HG02840 (cell line): ENCODE results near the gene ARMC2.

ENCODE experiments used
- ATAC-seq: cut with Tn5 transposase; IDR thresholded peaks from one replicate; pipeline ENCODE4 v1.9.1; 2021; ENCODE audit warnings: mild to moderate bottlenecking, moderate library complexity, moderate number of reproducible peaks; ENCODE audit not compliant: unreplicated experiment, low FRiP score

ARMC2 gene

GRCh38 chr6:108982154-108983113, 134.2 kb downstream of the ARMC2 start:
- no peak for ATAC-seq

GRCh38 chr6:108983151-108983550, 134.9 kb downstream of the ARMC2 start:
- ATAC-seq = no peak

- ATAC-seq = no peak
These were observed 137.1 kb downstream of the ARMC2 start for GRCh38 chr6:108985301-108985700.

GRCh38 chr6:108987156-108987555, 138.9 kb downstream of the ARMC2 start:
- ATAC-seq = no peak

GRCh38 chr6:108988296-108988695, 140.1 kb downstream of the ARMC2 start:
- no peak for ATAC-seq

- no peak for ATAC-seq
These were observed 140.5 kb downstream of the ARMC2 start for GRCh38 chr6:108988765-108989164.

- no peak for ATAC-seq
These were observed 141.5 kb downstream of the ARMC2 start for GRCh38 chr6:108989700-108990099.

GRCh38 chr6:108993876-108994275, 145.7 kb downstream of the ARMC2 start:
- ATAC-seq = no peak

- no peak for ATAC-seq
These were observed 147.1 kb downstream of the ARMC2 start for GRCh38 chr6:108995296-108995695.

- no peak for ATAC-seq
These were observed 148.0 kb downstream of the ARMC2 start for GRCh38 chr6:108996208-108996607.

GRCh38 chr6:108998485-108998884, 150.3 kb downstream of the ARMC2 start:
- no peak for ATAC-seq

GRCh38 chr6:108999428-108999827, 151.2 kb downstream of the ARMC2 start:
- no peak for ATAC-seq

- ATAC-seq = no peak
These were observed 152.1 kb downstream of the ARMC2 start for GRCh38 chr6:109000289-109000688.

GRCh38 chr6:109001291-109001894, 153.2 kb downstream of the ARMC2 start:
- ATAC-seq = no peak

- ATAC-seq = no peak
These were observed 154.0 kb downstream of the ARMC2 start for GRCh38 chr6:109002051-109002697.

GRCh38 chr6:109002882-109003281, 154.7 kb downstream of the ARMC2 start:
- ATAC-seq = no peak

GRCh38 chr6:109006818-109007217, 158.6 kb downstream of the ARMC2 start:
- ATAC-seq = no peak

GRCh38 chr6:109007521-109007920, 159.3 kb downstream of the ARMC2 start:
- no peak for ATAC-seq

- ATAC-seq = no peak
These were observed 159.8 kb downstream of the ARMC2 start for GRCh38 chr6:109008054-109008453.

GRCh38 chr6:109008537-109009235, 160.5 kb downstream of the ARMC2 start:
- peak; percentile 16 for ATAC-seq
